Measurements from ENCODE around the gene ATP8B1.

DNA sequence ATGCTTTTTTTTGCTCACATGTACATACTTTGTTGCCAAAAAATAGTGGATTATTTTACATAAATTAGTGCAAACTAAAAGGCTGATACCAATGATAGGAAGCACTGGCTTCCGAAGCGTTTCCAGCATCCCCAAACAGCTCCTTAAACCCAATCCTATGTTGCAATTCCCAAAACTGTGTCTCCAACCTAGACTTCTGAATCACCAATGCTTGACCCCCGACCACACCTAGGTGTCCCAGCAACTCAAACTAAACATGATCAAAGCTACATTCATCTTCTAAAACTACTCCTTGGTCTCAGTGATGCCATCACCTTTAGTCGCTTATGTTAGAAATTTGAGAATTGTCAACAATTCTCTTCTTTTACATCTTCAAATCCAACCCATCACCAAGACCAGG lies 13.4 kb downstream of the ATP8B1 start:
- TF ChIP-seq, protein P1, sequence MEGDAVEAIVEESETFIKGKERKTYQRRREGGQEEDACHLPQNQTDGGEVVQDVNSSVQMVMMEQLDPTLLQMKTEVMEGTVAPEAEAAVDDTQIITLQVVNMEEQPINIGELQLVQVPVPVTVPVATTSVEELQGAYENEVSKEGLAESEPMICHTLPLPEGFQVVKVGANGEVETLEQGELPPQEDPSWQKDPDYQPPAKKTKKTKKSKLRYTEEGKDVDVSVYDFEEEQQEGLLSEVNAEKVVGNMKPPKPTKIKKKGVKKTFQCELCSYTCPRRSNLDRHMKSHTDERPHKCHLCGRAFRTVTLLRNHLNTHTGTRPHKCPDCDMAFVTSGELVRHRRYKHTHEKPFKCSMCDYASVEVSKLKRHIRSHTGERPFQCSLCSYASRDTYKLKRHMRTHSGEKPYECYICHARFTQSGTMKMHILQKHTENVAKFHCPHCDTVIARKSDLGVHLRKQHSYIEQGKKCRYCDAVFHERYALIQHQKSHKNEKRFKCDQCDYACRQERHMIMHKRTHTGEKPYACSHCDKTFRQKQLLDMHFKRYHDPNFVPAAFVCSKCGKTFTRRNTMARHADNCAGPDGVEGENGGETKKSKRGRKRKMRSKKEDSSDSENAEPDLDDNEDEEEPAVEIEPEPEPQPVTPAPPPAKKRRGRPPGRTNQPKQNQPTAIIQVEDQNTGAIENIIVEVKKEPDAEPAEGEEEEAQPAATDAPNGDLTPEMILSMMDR (IDR thresholded peaks at IDR 0.05; ENCODE audit: insufficient read depth, low read length, poor library complexity, severe bottlenecking): no peak
- no peak for TF ChIP-seq EZH2phosphoT487 (conservative IDR thresholded peaks at IDR 0.05; ENCODE audit: low read length)

Data from SU-DHL-6 (cell line).